Common myeloid progenitor, CD34-positive (primary cell): ENCODE measurements around the gene LSAMP.

Experiments used
- CTCF ChIA-PET: fragments of 350-600 bp; sonication (Branson Sonifier 250); formaldehyde crosslinking; loops from one replicate; lab custom pipeline; 2021; ENCODE audit warnings: antibody characterized with exemption; lab: Charles Lee
- POLR2A ChIA-PET: fragments of 350-600 bp; sonication (Branson Sonifier 250); formaldehyde crosslinking; loops from one replicate; lab custom pipeline; 2021; ENCODE audit warnings: antibody characterized with exemption; lab: Charles Lee
- DNase-seq, 3 donors: peaks; one replicate each; pipeline versions ENCODE4 v3.0.0 to v3.0.0-alpha.2; 2013
- H3K27ac ChIP-seq, 2 experiments: 1 replicate in 1 of 2; 2 replicates in 1 of 2; pipeline ENCODE4 v1.7.0; 2013; ENCODE audit warnings: inconsistent platforms in 2 of 2, low read length in 2 of 2, mild to moderate bottlenecking in 2 of 2, low read depth in 1 of 2, moderate library complexity in 1 of 2; ENCODE audit not compliant: severe bottlenecking in 2 of 2, insufficient read depth in 1 of 2, poor library complexity in 1 of 2
- H3K27me3 ChIP-seq, 5 experiments: replicated peaks in 2 of 5; 1 replicate in 3 of 5; 2 replicates in 2 of 5; pipeline versions ENCODE4 v1.6.1 to v1.7.0; 2013; ENCODE audit warnings: low read length in 4 of 5, mild to moderate bottlenecking in 2 of 5, moderate library complexity in 2 of 5, inconsistent platforms in 1 of 5; ENCODE audit not compliant: insufficient read depth in 5 of 5, control insufficient read depth in 4 of 5
- H3K36me3 ChIP-seq, 4 experiments: 1 replicate in 2 of 4; 2 replicates in 2 of 4; pipeline versions ENCODE4 v1.6.1 to v1.7.0; 2013; ENCODE audit warnings: low read length in 3 of 4, control low read depth in 1 of 4, mild to moderate bottlenecking in 1 of 4; ENCODE audit not compliant: control insufficient read depth in 4 of 4, insufficient read depth in 4 of 4
- H3K4me1 ChIP-seq, 4 experiments: 1 replicate in 3 of 4; 2 replicates in 1 of 4; pipeline versions ENCODE4 v1.6.1 to v1.7.1; 2013; ENCODE audit warnings: low read length in 3 of 4, mild to moderate bottlenecking in 3 of 4, control low read depth in 1 of 4, inconsistent platforms in 1 of 4, moderate library complexity in 1 of 4; ENCODE audit not compliant: control insufficient read depth in 4 of 4, insufficient read depth in 4 of 4; ENCODE audit errors: control extremely low read depth in 1 of 4
- H3K4me3 ChIP-seq, 7 experiments: 1 replicate in 4 of 7; 2 replicates in 3 of 7; pipeline versions ENCODE4 v1.5.1 to v1.7.0; 2013; ENCODE audit warnings: mild to moderate bottlenecking in 7 of 7, low read length in 6 of 7, moderate library complexity in 6 of 7, inconsistent platforms in 2 of 7, low read depth in 2 of 7, control low read depth in 1 of 7; ENCODE audit not compliant: insufficient read depth in 4 of 7, control insufficient read depth in 1 of 7; ENCODE audit errors: extremely low read depth in 1 of 7
- H3K9me3 ChIP-seq, 5 experiments: 1 replicate in 4 of 5; 2 replicates in 1 of 5; pipeline versions ENCODE4 v1.6.1 to v1.7.1; 2013; ENCODE audit warnings: low read length in 4 of 5, mild to moderate bottlenecking in 2 of 5, inconsistent platforms in 1 of 5, low read depth in 1 of 5, moderate library complexity in 1 of 5; ENCODE audit not compliant: control insufficient read depth in 4 of 5, insufficient read depth in 2 of 5; ENCODE audit errors: control extremely low read depth in 1 of 5
- WGBS: methylation state at CpG from one replicate; pipeline ENCODE4 v1.1.5; 2013; ENCODE audit not compliant: insufficient coverage; 5-methylcytosine and 5-hydroxymethylcytosine counted together

LSAMP gene

GRCh38 chr3:115977866-115978265 lies 467.4 kb downstream of the LSAMP start:
- 100% methylated on average over 1 of the region's 4 CpGs for WGBS
- DNase-seq = no peak
- H3K27ac ChIP-seq = no peak overlapping the region
- no peaks in the 10 kb centered on the region for H3K9me3 ChIP-seq
- no peak overlapping the region for H3K4me3 ChIP-seq
- H3K36me3 ChIP-seq = no peaks in the 10 kb centered on the region
- ChIA-PET POLR2A (no interaction called here), CTCF (no interaction called here)
- H3K4me1 ChIP-seq = no peaks in the 10 kb centered on the region
- H3K27me3 ChIP-seq = peaks cover 0 to 2% (median 0%) of the 10 kb centered on the region in 5 experiments

- H3K36me3 ChIP-seq = no peaks in the 10 kb centered on the region
- H3K4me1 ChIP-seq = no peaks in the 10 kb centered on the region
- ChIA-PET POLR2A (no interaction called here), CTCF (no interaction called here)
- no peak overlapping the region for H3K27ac ChIP-seq
- H3K9me3 ChIP-seq = no peaks in the 10 kb centered on the region
- DNase-seq = no peak
- WGBS = 93% methylated on average over 1 of the region's 1 CpG
- peaks cover 0 to 2% (median 0%) of the 10 kb centered on the region in 5 experiments for H3K27me3 ChIP-seq
- H3K4me3 ChIP-seq = no peak overlapping the region
Observed at GRCh38 chr3:115975796-115976195, 469.5 kb downstream of the LSAMP start.

DNA sequence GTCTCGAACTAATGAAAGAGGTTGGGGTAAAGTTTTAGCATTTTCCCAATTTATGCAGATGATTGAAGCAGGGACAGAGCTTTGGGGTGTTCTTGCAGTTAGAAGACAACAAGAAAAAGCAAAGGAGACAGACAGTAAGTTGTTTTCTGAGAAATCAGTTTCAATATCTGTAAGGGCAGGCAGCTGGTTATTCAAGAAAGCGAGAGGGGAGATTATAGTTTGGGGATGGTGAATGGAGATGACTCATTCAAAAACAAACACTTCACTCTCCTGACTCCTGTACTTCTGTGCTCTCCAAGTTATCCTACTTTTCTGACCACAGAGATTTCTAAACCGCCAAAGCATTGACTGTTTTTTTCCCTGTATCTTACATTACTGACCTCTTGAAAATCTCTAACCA lies 469.9 kb downstream of the LSAMP start:
- CTCF ChIA-PET = no interaction called here
- Histone ChIP-seq H3K27ac (no peak overlapping the region), H3K27me3 (no peaks in the 10 kb centered on the region), H3K36me3 (no peaks in the 10 kb centered on the region), H3K4me1 (no peaks in the 10 kb centered on the region), H3K9me3 (no peaks in the 10 kb centered on the region), H3K4me3 (no peak overlapping the region)
- WGBS = 100% methylated on average over 2 of the region's 3 CpGs
- DNase-seq = no peak
- POLR2A ChIA-PET = no interaction called here

DNA sequence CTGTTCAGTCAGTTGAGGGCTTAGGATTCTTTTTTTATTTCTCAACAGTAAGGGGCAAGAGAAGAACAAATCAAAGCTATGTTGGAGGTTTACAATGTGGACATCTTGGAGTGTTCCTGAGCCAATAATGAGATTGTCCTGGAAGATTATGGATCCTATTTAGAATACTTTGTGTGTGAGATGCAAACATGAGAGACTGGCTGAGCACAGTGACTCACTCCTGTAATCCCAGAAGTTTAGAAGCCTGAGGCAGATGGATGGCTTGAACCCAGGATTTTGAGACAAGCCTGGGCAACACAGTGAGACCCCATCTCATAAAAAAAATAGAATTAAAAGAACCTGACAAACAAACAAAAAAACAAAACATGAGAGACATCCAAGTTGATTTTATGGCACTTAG lies 470.3 kb downstream of the LSAMP start:
- Histone ChIP-seq H3K9me3 (no peaks in the 10 kb centered on the region), H3K27me3 (no peaks in the 10 kb centered on the region), H3K4me1 (no peaks in the 10 kb centered on the region), H3K4me3 (no peak overlapping the region), H3K27ac (no peak overlapping the region), H3K36me3 (no peaks in the 10 kb centered on the region)
- POLR2A ChIA-PET = no interaction called here
- CTCF ChIA-PET = no interaction called here
- no peak for DNase-seq

DNA sequence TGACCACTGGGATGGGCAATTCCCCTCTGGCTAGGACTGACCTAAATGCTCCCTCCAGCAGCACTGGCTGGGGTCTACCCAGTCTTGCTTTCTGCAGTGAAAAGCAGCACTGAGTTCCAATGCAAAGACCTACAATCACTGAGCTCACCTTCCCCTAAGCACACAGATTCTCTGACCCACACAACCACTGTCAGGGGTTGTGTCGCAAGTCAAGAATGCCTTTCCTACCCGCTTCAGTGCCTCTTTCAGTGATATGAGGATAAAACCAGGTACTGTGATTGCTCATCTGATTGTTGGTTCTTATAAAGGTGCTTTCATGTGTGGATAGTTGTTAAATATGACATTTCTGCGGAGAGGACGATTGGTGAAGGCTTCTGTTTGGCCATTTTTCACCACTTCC lies 476.4 kb downstream of the LSAMP start:
- POLR2A ChIA-PET = no interaction called here

DNA sequence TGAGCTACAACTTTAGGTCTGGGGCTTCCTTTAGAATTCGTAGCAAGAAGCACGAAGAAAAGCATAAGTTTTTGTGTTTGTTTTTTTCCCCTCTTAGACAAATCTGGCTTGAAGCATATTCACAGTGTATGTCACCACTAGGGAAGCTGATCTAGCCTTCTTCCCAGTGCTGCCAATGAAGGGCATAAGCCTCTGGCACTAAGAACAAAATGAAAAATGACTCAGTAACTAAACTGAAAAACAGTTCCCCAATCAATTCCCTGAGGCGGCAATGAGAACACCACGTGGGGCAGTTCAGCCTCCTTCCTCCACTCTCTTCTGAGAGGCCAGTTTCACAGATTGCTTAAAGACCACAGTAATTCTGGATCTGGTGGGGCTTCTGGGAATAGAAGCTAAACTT lies 483.9 kb downstream of the LSAMP start:
- ChIA-PET CTCF (no interaction called here), POLR2A (no interaction called here)
- no peak for DNase-seq
- Histone ChIP-seq H3K27ac (no peak overlapping the region), H3K4me1 (no peaks in the 10 kb centered on the region), H3K4me3 (no peak overlapping the region), H3K9me3 (no peaks in the 10 kb centered on the region), H3K36me3 (no peaks in the 10 kb centered on the region), H3K27me3 (no peaks in the 10 kb centered on the region)
- 46% methylated on average over 2 of the region's 4 CpGs for WGBS

More for the DNA sequence above, 476.4 kb downstream of the LSAMP start:
- WGBS = no CpG with 5 or more reads among the region's 4 CpGs
- DNase-seq = no peak
- CTCF ChIA-PET = no interaction called here
- no peaks in the 10 kb centered on the region for H3K36me3 ChIP-seq
- H3K9me3 ChIP-seq = no peaks in the 10 kb centered on the region
- no peaks in the 10 kb centered on the region for H3K4me1 ChIP-seq
- no peak overlapping the region for H3K4me3 ChIP-seq
- H3K27me3 ChIP-seq = no peaks in the 10 kb centered on the region
- H3K27ac ChIP-seq = no peak overlapping the region

DNA sequence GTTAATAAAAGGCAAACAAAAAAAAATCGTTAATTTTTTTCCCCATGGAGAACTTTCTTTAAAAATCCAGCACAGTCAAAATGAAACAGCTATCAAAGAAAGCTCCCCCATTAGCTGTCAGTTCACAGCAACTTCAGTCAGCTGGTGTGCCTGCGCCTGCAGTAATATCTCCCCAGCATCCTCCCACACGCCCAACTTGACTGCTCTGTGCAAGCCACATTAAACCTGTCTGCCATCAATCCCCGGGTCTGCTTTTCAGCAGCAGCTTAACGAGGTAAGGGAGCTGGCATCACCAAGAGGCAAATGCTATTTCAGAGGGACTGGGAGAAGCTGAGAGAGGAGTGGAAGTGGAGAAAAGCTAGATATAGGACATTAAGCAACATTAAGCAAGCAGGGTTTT lies 484.5 kb downstream of the LSAMP start:
- WGBS = 90% methylated on average over 5 of the region's 5 CpGs
- no peaks in the 10 kb centered on the region for H3K27me3 ChIP-seq
- no peak overlapping the region for H3K4me3 ChIP-seq
- no peaks in the 10 kb centered on the region for H3K36me3 ChIP-seq
- H3K4me1 ChIP-seq = no peaks in the 10 kb centered on the region
- no peak overlapping the region for H3K27ac ChIP-seq
- no peak for DNase-seq
- CTCF ChIA-PET = no interaction called here
- no peaks in the 10 kb centered on the region for H3K9me3 ChIP-seq
- POLR2A ChIA-PET = no interaction called here
